ENCODE data around the gene ADAM15.
A peak's percentile ranks its signal among the peaks of the same experiment; 100 is the strongest.

The ADAM15 gene

GRCh38 chr1:155073377-155074242 lies 22.5 kb downstream of the ADAM15 start:
- no peak for DNase-seq

- no peak for DNase-seq
Observed at GRCh38 chr1:155075535-155075934, 24.4 kb downstream of the ADAM15 start.

GRCh38 chr1:155076371-155076770 lies 25.3 kb downstream of the ADAM15 start:
- DNase-seq = no peak

- DNase-seq = no peak
Observed at GRCh38 chr1:155077346-155077745, 26.2 kb downstream of the ADAM15 start.

- DNase-seq = no peak
Observed at GRCh38 chr1:155077758-155078445, 26.8 kb downstream of the ADAM15 start.

GRCh38 chr1:155078469-155079209 lies 27.5 kb downstream of the ADAM15 start, which contains the start of gene EFNA3:
TSS of gene EFNA3 (plus strand) at chr1:155078837. CDS start at chr1:155078942, 105 bp downstream.
- DNase-seq = no peak

- no peak for DNase-seq
Observed at GRCh38 chr1:155079210-155079486, 28.0 kb downstream of the ADAM15 start.

GRCh38 chr1:155079487-155080311 lies 28.6 kb downstream of the ADAM15 start:
- DNase-seq = no peak

GRCh38 chr1:155080312-155081228 lies 29.5 kb downstream of the ADAM15 start:
- no peak for DNase-seq

GRCh38 chr1:155081472-155082300 lies 30.6 kb downstream of the ADAM15 start:
- no peak for DNase-seq

GRCh38 chr1:155082301-155083051 lies 31.4 kb downstream of the ADAM15 start:
- DNase-seq = no peak

GRCh38 chr1:155083052-155083541 lies 32.0 kb downstream of the ADAM15 start:
- DNase-seq = no peak

- peak; percentile 44 for DNase-seq
Observed at GRCh38 chr1:155083865-155084721, 33.0 kb downstream of the ADAM15 start.

- peak; percentile 88 for DNase-seq
Observed at GRCh38 chr1:155084722-155085503, 33.8 kb downstream of the ADAM15 start.

GRCh38 chr1:155085504-155086127 lies 34.5 kb downstream of the ADAM15 start:
- no peak for DNase-seq

GRCh38 chr1:155086128-155086741 lies 35.1 kb downstream of the ADAM15 start:
- DNase-seq = no peak

Data from DMS 273 treated with DMSO at 0.1 percent for 48 hours (cell line).